Upper lobe of left lung (tissue), 4 donors: ENCODE data around the gene RABEP1.

Experiments used
- POLR2AphosphoS5 ChIP-seq, 2 donors: sonication (generic); formaldehyde crosslinking; IDR thresholded peaks; one replicate each; pipeline ENCODE4 v1.5.1; 2017; ENCODE audit warnings: antibody characterized with exemption in 2 of 2
- TF ChIP-seq, protein P1 (sequence below), 6 experiments: fragments of 450-650 bp in 4 of 6; fragments of 200-600 bp in 2 of 6; sonication (generic) in 2 of 6; IDR thresholded peaks; one replicate each; pipeline ENCODE4 v1.5.1; 2016 to 2019; ENCODE audit warnings: antibody characterized with exemption in 6 of 6

DNA sequence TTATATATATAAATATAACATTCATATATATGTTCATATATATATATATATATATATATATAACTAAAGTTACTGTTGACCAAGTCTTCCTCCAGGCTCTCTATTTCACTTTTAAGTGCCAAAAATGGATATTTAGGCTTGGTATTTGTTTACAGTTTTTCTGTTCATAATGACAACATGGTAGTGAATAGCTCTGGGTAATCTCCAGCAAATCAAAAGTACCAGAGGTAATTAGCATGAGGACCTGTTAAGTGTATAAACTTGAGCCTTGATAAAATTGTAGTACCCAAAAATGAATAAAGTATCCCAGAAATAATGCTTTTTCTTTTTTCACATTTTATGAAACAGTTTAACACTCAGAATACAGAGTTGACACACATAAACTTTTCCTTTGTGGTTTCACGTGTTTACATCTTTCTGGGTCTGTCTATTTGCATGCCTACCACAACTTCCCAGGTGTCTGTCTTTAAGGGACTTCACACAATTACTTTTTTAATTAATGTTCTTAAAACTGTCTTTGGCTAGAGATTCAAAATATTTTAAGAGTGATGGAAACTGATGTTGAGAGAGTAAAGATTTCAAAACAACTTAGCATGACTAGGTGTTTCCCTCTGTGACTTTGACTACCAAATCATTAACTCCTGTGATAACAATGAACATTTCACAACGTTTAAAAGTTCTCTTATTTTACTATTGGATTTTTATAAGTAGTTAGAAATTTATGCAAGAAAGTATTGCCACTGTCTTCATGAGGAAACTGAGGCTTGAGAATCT lies 47.9 kb downstream of the RABEP1 start:
- TF ChIP-seq, protein P1, sequence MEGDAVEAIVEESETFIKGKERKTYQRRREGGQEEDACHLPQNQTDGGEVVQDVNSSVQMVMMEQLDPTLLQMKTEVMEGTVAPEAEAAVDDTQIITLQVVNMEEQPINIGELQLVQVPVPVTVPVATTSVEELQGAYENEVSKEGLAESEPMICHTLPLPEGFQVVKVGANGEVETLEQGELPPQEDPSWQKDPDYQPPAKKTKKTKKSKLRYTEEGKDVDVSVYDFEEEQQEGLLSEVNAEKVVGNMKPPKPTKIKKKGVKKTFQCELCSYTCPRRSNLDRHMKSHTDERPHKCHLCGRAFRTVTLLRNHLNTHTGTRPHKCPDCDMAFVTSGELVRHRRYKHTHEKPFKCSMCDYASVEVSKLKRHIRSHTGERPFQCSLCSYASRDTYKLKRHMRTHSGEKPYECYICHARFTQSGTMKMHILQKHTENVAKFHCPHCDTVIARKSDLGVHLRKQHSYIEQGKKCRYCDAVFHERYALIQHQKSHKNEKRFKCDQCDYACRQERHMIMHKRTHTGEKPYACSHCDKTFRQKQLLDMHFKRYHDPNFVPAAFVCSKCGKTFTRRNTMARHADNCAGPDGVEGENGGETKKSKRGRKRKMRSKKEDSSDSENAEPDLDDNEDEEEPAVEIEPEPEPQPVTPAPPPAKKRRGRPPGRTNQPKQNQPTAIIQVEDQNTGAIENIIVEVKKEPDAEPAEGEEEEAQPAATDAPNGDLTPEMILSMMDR (IDR thresholded peaks at IDR 0.05): no peak
- TF ChIP-seq POLR2AphosphoS5 (IDR thresholded peaks at IDR 0.05): no peak
